ENCODE results near the gene TMEM252. TPM values are rescaled to one million over a fixed set of nuclear protein-coding genes. Genes with fewer than 3 reads are reported as not detected.

Gene TMEM252
- total RNA-seq, 2 donors from 2014 or later: not detected

GRCh38 chr9:68515326-68516017 lies 25.2 kb downstream of the TMEM252 start:
- Histone ChIP-seq H3K27ac (peak overlapping the region in 1 of 2 donors; percentile 40), H3K9me3 (no peaks in the 10 kb centered on the region), H3K4me3 (no peak overlapping the region), H3K27me3 (replicated peaks; ENCODE audit: insufficient read depth) (no peaks in the 10 kb centered on the region), H3K36me3 (no peaks in the 10 kb centered on the region), H3K4me1 (ENCODE audit: control insufficient read depth in 1 of 2, low read depth in 2 of 2) (peaks cover 4 to 20% of the 10 kb centered on the region in 2 donors)
- no peak for TF ChIP-seq CTCF (IDR thresholded peaks at IDR 0.05)
- ATAC-seq (ENCODE audit: insufficient number of reproducible peaks, low FRiP score, low read depth) (peak; percentile 65), DNase-seq (ENCODE audit: low spot score) (no peak)

- no peak overlapping the region for H3K27ac ChIP-seq
- no peaks in the 10 kb centered on the region for H3K9me3 ChIP-seq
- no peak for DNase-seq (ENCODE audit: low spot score)
- H3K4me1 ChIP-seq (ENCODE audit: control insufficient read depth in 1 of 2, low read depth in 2 of 2): peaks cover 4 to 20% of the 10 kb centered on the region in 2 donors
- H3K27me3 ChIP-seq (replicated peaks; ENCODE audit: insufficient read depth): no peaks in the 10 kb centered on the region
- ATAC-seq (ENCODE audit: insufficient number of reproducible peaks, low FRiP score, low read depth): no peak
- TF ChIP-seq CTCF (IDR thresholded peaks at IDR 0.05): no peak
- no peak overlapping the region for H3K4me3 ChIP-seq
- no peaks in the 10 kb centered on the region for H3K36me3 ChIP-seq
Measured at GRCh38 chr9:68513981-68514380, 26.7 kb downstream of the TMEM252 start.

GRCh38 chr9:68513385-68513784 lies 27.3 kb downstream of the TMEM252 start:
- Histone ChIP-seq H3K4me3 (no peak overlapping the region), H3K9me3 (no peaks in the 10 kb centered on the region), H3K27me3 (replicated peaks; ENCODE audit: insufficient read depth) (no peaks in the 10 kb centered on the region), H3K4me1 (ENCODE audit: control insufficient read depth in 1 of 2, low read depth in 2 of 2) (peaks cover 4 to 20% of the 10 kb centered on the region in 2 donors), H3K27ac (no peak overlapping the region), H3K36me3 (no peaks in the 10 kb centered on the region)
- no peak for TF ChIP-seq CTCF (IDR thresholded peaks at IDR 0.05)
- ATAC-seq (ENCODE audit: insufficient number of reproducible peaks, low FRiP score, low read depth) (no peak), DNase-seq (ENCODE audit: low spot score) (no peak)

GRCh38 chr9:68509689-68510088 lies 31.0 kb downstream of the TMEM252 start:
- ATAC-seq (ENCODE audit: insufficient number of reproducible peaks, low FRiP score, low read depth) (no peak), DNase-seq (ENCODE audit: low spot score) (no peak)
- no peak for TF ChIP-seq CTCF (IDR thresholded peaks at IDR 0.05)
- H3K36me3 ChIP-seq: no peaks in the 10 kb centered on the region
- H3K9me3 ChIP-seq: no peaks in the 10 kb centered on the region
- H3K4me1 ChIP-seq (ENCODE audit: control insufficient read depth in 1 of 2, low read depth in 2 of 2): peaks cover 15 to 36% of the 10 kb centered on the region in 2 donors
- H3K27me3 ChIP-seq (replicated peaks; ENCODE audit: insufficient read depth): no peaks in the 10 kb centered on the region
- no peak overlapping the region for H3K4me3 ChIP-seq
- H3K27ac ChIP-seq: peak overlapping the region in 1 of 2 donors; percentile 3

GRCh38 chr9:68508547-68508946 lies 32.1 kb downstream of the TMEM252 start:
- Histone ChIP-seq H3K9me3 (no peaks in the 10 kb centered on the region), H3K27me3 (replicated peaks; ENCODE audit: insufficient read depth) (no peaks in the 10 kb centered on the region), H3K27ac (no peak overlapping the region), H3K4me1 (ENCODE audit: control insufficient read depth in 1 of 2, low read depth in 2 of 2) (peaks cover 15 to 28% of the 10 kb centered on the region in 2 donors), H3K4me3 (no peak overlapping the region), H3K36me3 (no peaks in the 10 kb centered on the region)
- DNase-seq (ENCODE audit: low spot score): no peak
- no peak for ATAC-seq (ENCODE audit: insufficient number of reproducible peaks, low FRiP score, low read depth)
- TF ChIP-seq CTCF (IDR thresholded peaks at IDR 0.05): no peak

Measured in thoracic aorta (tissue), 2 donors.